SHP77 treated with DMSO at 0.1 percent for 48 hours (cell line): ENCODE results near the gene PRKAR2B.
"Not testable (repeated sequence)": the region's sequence is repeated elsewhere in the genome, so short reads cannot be mapped to it uniquely, and the experiment has no call there.

Experiments used
- DNase-seq: peaks from one replicate; lab custom pipeline; 2025; lab: John Stamatoyannopoulos, UW

PRKAR2B gene

DNA sequence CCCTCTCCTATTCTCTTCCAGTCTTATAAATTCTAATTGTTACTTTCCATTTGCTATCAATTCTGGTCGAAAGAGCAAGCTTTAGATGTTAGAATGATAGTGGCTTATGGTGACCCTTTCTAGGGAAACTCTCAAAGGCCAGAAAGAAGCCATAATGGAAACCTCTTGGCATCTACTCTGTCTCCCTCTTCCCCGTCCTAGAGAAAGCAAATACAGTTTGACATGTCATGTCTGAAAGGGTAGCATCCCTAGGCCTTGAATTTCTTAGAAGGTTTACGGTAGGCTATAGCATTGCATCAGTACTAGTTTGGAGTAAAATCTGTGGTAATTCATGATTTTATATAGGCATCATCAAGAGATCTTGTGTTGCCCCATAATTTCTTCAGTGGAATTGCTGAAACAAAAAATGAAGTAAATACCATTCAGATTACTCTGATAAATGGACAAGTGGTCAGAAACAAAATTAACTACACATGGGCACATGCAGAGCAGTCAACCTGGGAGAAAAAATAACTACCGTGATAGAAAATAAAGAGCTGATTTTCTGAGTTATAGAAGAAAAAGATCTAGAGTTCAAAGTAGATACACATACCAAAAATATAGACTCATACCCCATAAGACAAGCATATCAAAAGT lies 4.4 kb downstream of the PRKAR2B start:
- no peak for DNase-seq

DNA sequence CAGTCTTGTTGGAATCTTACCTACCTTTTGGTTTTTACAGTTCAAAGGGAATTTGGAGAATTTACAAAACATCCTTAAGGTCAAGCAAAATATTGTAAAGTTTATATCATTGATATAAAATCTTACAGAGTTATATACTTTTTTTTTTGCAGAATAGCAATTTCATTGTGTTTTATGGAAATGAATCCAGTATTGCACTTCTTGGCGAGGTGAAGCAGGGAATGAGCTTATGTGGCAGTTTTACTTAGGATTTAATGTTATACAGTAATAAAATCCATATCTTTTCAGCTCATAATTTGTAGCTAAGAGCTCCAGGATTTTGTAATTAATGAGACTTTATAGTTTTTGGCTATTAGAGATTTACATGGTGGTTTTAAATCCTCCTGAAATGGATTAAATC lies 5.0 kb downstream of the PRKAR2B start:
- DNase-seq, result no peak

DNA sequence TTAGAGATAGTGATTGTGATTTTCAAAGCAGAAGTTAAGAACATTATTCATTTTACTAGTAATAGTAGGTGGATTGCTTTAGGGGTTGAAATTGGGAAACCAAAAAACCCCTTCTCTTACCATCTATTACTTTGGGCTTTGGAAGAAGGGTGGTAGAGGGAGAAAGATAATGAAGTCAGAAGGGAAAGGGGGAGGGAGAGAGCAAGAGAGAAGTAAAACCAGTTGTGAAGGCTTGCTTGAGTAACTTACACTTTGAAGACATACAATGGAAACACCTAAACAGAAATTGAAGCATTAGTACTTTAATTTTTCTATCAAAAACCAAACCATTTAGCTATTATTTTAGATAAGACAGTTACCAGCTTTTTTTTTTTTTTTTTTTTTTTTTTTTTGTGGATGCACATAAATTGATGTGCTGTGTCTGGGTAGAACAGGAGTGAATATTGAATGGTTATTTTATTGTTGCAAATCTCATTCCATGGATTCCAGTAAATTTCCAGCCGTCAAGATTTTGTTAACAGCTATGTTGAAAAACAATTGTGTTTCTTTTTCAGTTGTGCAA lies 5.5 kb downstream of the PRKAR2B start:
- DNase-seq, result no peak

DNA sequence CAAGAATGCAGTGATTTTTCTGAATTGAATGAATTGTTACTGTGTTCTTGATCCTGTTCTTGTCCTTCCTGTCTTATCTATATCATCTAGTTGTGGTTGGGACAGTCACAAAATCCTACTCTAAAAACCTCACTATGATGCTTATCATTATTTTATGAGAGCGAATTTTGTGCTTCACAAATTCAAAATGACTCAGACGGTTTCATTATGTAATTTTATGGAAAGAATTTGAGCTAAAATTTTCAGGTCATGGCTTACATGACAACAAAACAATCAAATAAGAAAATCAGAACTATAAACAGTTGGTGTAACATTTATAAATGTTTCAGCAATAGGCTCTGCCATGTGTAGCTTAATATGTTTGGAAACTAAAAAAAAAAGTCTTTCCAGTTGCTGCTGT lies 6.9 kb downstream of the PRKAR2B start:
- no peak for DNase-seq

DNA sequence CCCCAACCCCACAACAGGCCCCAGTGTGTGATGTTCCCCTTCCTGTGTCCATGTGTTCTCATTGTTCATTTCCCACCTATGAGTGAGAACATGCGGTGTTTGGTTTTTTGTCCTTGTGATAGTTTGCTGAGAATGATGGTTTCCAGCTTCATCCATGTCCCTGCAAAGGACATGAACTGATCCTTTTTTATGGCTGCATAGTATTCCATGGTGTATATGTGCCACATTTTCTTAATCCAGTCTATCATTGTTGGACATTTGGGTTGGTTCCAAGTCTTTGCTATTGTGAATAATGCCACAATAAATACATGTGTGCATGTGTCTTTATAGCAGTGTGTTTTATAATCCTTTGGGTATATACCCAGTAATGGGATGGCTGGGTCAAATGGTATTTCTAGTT lies 10.5 kb downstream of the PRKAR2B start:
- DNase-seq, result not testable (repeated sequence)

DNA sequence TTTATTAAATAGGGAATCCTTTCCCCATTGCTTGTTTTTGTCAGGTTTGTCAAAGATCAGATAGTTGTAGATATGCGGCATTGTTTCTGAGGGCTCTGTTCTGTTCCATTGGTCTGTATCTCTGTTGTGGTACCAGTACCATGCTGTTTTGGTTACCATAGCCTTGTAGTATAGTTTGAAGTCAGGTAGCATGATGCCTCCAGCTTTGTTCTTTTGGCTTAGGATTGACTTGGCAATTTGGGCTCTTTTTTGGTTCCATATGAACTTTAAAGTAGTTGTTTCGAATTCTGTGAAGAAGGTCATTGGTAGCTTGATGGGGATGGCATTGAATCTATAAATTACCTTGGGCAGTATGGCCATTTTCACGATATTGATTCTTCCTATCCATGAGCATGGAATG lies 11.6 kb downstream of the PRKAR2B start:
- not testable (repeated sequence) for DNase-seq

DNA sequence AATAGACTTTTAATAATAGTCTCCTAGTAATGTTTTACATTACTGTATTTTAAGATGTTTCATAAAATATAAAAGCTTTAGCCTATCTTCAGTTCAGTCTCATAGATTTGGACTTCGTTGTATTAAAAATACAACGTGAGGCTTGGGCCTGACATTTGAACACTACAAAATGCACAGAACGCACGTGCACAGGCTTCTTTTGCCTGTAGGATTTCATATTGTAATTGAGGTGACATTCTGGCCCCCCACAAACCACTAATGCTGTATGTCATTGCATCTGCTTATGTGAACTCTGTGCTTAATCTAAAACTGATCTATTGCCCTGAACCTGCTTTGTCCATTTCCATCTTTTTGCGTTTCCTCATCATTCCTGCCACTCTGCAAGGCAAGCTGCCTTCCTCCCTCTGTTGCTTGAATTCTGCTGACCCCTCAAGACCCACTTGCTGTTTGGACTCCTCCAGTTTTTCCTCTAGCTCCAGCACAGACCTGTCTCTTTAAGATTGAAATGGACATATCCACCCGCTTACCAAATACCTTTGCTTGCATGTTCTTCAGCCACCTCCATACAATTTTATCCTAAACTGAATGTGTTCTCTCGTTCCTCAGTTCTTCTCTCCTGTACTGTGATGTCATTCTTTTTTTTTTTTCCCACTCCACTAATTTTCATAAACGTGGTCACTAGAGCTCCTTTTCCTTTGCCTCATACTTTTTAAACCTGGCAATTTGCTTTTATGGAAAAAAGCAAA lies 12.4 kb downstream of the PRKAR2B start:
- DNase-seq, result no peak

DNA sequence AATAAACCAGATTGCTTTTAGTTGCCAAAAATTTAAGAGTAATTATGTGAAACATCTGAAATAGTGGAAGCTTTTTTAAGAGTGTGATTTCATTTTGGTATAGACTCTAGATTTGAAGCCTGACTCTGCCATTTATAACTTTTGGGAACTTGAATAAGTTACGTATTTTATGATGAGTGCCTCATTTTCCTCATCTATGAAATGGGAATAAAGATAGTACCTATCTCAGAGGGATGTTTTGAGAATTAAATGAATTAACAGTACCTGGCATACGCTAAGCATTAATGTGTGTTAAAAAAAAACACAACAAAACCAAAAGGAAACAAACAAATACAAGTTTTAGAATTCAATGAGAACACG lies 12.9 kb downstream of the PRKAR2B start:
- DNase-seq, result no peak

DNA sequence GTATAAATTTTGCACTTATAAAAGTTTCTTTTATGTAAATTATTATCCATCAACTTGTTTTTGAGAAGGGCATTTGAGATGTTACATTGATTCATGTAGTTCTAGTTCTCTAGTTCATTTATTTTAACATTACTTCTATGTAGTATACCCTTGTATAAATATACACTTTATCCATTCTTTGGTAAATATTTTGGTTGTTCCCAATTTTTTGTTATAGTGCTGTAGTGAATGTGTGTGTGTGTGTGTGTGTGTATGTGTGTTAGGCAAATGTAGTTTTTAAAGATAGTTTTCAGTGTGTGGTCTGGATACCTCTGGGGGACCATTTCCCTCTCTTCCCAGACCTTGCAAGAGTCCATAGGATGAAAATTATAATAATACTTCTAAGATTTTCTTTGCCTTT lies 15.0 kb downstream of the PRKAR2B start:
- no peak for DNase-seq

DNA sequence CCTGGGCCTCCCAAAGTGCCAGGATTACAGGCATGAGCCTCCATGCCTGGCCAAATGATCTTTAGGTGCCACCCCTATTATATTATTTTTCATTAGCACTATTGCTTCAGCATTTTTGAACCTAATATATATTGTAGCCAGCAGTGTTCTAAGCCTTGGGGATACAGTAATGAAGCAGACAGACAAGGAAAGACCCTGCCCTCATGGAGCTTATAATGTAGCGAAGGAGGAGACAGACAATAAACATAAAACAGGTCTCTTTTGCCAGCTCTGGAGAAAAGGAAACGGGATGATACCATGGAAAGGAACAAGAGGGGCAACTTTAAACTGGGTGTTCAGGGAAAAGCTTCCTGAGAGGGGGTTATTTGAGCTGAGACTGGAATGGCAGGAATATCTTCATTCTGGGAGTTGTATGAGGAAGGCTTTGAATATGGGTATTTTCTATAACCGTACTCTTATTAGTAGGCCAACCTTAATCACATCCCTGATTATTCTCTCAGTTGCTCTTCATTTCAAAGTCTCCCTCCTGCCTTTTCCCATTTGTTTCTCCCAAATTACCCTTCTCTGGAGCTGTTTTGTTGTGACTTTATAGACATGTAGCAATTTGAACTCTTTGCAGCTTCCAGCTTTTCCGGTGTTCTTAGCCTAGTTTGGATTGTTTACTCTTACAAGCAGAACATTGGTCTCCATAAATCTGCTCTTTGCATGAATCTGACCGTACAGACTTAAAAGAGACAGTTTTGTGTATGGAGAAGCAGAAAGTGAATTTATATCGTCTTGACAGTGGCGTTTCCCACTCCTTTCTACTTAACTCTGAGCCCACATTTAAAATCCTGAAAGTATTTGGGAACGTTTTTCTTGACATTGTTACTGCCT lies 19.0 kb downstream of the PRKAR2B start:
- no peak for DNase-seq

DNA sequence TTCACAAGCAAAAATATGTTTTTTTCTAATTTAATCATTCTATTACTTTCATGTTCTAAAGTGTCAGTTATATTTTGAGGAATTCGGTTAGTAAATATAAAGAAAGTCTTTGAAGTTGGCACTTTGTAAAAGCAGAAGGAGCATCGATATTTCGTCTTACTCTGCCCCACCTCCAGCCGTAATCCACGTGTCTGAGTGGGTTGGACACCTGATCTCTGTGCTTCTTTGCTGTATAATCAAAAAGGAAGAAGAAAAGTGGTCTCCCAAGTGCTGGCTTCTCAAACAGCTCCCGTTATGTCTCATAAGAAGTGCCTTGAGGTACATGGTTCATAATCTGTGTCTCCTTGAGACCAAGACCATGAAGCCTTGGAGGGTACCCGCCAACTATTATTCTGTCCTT lies 19.8 kb downstream of the PRKAR2B start:
- DNase-seq, result no peak

DNA sequence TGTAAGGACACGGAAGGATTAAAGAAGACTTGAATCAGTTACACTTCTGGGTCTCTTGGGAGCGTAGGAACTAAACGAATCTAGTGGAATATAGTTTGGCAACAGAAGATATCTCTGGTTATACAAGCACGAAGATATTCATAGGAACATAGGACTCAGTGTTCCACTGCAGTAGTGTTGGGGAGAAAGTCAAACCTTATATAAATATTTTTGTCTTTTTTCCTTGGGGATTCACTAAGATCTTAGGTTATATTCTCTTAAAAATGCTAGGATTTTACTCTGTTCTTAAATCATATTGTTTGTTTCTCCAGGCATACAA lies 21.4 kb downstream of the PRKAR2B start:
- no peak for DNase-seq

DNA sequence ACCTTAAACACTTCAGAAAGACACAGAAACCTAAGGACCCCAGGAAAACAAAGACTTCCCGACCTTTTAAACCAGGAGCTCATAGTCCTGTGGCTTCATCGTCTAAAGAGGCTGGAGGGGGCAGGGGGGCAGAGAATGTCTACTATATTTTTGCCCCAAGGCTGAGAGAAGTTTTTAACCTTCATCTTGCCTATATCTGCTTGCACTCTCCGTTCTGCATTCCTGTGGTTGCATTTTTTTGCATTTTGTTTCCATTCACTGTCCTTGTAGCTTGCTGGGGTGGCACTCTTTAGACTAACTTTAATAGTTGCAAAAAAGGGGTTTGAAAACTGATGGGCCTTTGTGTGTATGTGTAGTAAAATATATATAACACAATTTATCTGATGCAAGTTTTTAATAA lies 23.7 kb downstream of the PRKAR2B start:
- no peak for DNase-seq

DNA sequence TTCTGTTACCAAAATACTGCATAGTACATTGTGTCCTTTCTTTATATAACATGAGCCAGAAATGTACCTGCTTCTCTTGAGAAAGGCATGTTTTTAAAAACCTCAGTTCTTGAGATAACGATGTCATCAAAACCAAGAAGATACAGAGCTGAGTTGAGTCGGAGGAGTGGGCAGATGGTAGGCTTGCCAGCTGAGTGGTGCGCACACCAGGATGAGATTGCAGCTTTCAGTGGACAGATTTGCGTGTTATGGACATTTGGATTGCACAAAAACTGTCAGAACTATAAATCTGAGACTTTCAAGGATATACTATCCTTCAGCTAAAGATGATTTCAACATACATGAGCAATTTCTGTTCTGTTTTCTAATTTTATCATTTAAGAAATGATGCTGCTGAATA lies 25.0 kb downstream of the PRKAR2B start:
- no peak for DNase-seq

DNA sequence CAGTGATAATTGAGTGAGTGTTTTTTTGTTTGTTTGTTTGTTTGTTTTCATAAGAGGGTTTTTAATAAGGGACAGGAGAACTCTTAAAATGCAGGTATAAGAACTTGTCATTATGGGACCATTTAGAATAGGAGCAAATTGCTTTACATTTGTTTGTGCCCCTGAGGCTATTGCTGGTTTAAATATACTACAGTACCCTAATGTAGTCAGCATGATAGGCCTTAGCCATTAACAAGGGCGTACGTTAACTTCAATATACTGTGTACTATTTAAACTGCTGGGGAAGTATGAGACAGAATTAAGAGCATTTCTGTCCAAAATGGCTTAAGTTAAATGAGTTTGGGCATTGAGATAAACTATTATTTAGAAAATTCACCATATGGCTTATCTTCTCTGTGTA lies 26.2 kb downstream of the PRKAR2B start:
- no peak for DNase-seq

DNA sequence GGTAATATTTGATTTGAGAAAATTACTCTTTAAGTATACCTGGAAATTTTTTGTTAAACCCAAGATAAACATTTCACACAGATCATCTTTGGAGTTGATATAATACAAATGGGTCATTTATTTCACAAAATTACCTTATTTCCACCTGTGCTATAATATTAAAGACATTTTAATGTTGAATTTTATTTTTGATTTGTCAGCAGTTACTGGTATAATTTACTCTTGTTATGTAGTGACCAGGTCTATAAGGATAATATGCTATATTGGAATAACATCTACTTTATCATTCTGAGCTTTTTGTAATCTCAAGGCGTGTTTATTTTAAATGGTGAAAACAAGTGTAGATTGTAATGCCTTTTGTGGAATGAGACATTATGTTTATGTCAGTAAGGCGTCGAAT lies 26.6 kb downstream of the PRKAR2B start:
- no peak for DNase-seq

DNA sequence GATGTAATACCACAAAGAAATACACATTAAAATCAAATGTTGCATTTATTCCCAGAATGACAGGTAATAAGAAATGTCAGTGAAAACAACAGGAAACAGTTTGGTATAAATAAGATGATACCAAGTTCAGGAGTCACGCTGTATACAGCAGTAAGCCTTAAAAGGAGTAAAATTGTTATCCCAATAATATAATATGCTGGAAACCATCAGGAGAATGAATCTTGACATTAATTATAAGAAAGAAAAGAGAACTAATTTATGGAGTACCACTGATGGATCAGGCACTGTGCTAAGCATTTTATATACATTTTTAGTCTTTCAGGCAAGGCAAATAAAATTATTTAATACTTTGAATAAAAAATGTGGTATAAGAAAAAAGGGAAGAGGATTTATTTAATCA lies 27.6 kb downstream of the PRKAR2B start:
- DNase-seq, result no peak

DNA sequence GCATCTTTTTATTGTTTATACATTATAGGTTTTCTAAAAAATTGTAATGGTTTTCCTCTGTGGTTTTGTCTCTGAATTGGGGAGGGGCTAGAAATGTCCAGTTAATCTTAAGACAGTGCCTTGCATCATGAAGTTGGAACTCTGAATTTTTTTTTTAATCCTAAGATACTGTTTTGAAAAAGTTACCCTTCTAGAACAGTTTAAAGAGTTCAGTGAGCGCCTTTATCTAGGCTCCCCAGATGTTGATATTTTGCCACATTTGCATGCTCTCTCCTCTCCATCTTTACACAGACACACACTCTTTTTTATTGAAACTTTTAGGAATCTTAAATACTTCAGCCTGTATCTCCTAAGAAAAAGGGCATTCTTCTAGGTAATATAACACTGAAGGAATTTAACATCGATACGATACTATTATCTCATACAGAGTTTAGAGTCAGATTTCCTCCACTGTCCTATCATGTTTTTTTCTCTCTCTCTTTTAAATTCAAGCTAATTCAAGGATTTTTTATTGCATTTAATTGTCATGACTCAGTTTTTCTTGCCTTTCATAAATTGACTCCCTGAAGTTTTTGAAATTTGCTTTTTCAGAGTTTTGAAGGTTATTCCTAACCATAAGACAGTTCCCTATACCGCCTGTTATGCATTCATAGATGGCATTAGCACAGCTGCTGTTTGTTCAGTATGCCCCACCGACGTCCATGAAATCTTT lies 31.5 kb downstream of the PRKAR2B start:
- DNase-seq, result no peak

DNA sequence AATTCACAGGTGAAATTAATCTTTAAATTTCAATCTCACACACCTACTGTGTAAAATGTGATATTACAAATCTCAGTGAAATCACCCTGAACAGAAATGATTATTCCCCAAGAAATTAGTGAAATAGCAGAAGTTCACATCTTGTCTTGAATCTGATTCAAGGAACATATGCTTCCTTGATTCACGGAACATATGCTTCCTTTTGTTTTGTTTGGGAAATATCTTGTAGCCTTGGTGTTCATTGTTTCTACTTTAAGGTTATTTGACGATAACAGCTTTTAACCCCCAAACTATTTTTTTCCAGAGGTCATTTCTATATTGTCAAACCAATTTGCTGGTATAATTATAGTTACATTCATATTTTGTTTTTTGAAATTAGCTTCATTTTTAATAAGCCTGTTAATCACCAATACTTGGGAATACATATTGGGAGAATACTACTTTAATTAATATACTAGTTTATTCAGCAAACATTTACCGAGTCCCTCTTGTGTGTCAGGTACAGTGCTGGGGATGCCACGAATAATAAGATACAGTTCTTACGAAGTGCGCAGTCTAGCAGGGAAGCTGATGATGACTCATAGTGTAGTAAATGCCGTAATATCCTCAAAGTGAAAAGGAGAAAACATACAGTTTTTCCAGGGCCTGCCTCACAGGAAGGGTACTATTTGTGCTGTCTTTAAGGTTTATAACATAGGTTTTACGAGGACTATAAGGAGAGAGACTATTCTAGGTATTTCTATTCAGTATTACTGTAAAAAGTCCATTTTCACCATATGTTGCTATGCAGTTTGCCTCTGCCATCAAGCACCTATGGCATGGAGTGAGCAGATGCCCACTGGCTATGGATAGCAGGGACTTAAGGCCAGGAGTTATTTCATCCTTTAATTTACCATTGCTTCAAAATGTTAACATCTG lies 32.5 kb downstream of the PRKAR2B start:
- no peak for DNase-seq

DNA sequence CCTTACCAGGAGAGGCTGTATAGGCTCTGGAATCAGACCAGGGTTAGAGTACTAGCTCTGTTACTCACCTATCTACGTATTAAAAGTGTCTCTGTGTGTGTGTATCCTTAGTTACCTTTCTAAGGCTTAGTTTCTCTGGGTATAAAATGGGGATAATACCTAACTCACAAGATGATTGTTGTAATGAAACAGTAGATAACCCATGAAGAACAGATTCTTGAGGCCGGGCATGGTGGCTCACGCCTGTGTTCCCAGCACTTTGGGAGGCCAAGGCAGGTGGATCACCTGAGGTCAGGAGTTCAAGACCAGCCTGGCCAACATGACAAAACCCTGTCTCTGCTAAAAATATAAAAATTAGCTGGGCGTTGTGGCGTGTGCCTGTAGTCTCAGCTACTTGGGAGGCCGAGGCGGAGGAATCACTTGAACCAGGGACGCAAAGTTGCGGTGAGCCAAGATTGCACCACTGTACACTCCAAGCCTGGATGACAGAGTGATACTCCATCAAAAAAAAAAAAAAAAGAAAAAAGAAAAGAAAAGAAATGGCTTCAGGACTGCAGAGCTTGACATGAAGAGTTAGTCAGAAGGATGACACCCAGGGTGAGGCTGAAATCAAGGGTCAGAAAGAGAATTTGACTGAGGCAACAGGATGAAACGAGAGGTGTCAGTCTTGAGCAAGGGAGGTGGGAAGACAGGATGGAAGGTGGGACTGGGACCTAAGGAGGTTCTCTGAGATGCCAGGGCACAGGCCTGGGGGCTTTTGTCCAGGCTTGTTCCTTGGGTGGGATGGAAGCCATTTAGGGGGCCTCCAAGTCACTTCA lies 33.4 kb downstream of the PRKAR2B start:
- no peak for DNase-seq
